Gastrocnemius medialis (tissue), 4 donors: Measurements from ENCODE around the gene MICU2. TPM values are rescaled to one million over a fixed set of nuclear protein-coding genes. Genes with fewer than 3 reads are reported as not detected.

Experiments used
- ATAC-seq, 2 donors: fragments of 150-250 bp; one replicate each; pipeline ENCODE4 v1.9.1; 2016
- DNase-seq, 2 donors: peaks; one replicate each; pipeline ENCODE4 v3.0.0-alpha.2; 2019
- H3K27ac ChIP-seq, 4 donors: fragments of 200-600 bp; sonication (generic); 1 replicate in 1 of 4; 2 replicates in 3 of 4; pipeline ENCODE4 v1.5.1; 2016 to 2018; ENCODE audit warnings: mild to moderate bottlenecking in 2 of 4, moderate library complexity in 1 of 4
- H3K27me3 ChIP-seq, 3 donors: fragments of 200-600 bp; sonication (generic) in 2 of 3; 1 replicate in 1 of 3; 2 replicates in 2 of 3; pipeline versions ENCODE4 v1.5.1 to v1.6.0; 2016 to 2019; ENCODE audit warnings: mild to moderate bottlenecking in 1 of 3, moderate library complexity in 1 of 3
- H3K36me3 ChIP-seq, 2 donors: fragments of 200-600 bp; sonication (generic) in 1 of 2; one replicate each; pipeline ENCODE4 v1.5.1; 2017 to 2018
- H3K4me1 ChIP-seq, 2 donors: fragments of 200-600 bp; sonication (generic) in 1 of 2; one replicate each; pipeline ENCODE4 v1.5.1; 2016 to 2017; ENCODE audit warnings: mild to moderate bottlenecking in 2 of 2
- H3K4me3 ChIP-seq, 4 donors: fragments of 200-600 bp; sonication (generic) in 3 of 4; 1 replicate in 1 of 4; 2 replicates in 3 of 4; pipeline ENCODE4 v1.5.1; 2016 to 2019; ENCODE audit warnings: mild to moderate bottlenecking in 2 of 4
- H3K9me3 ChIP-seq, 3 donors: fragments of 200-600 bp; sonication (generic) in 2 of 3; 1 replicate in 1 of 3; 2 replicates in 2 of 3; pipeline ENCODE4 v1.5.1; 2016 to 2019
- POLR2A ChIP-seq, 2 donors: fragments of 450-650 bp; IDR thresholded peaks; one replicate each; pipeline ENCODE4 v1.6.1; 2017; ENCODE audit warnings: antibody characterized with exemption in 2 of 2, mild to moderate bottlenecking in 2 of 2, moderate library complexity in 2 of 2
- in situ Hi-C, 4 donors: fragments of 200-750 bp; cut with MboI; loops; one replicate each; pipeline versions ENCODE4 v1.15.0 to v1.8.0; 2017; ENCODE audit warnings: low sequenced_read_pairs in 4 of 4
- intact Hi-C: fragments of 100-400 bp; cut with DNase I; formaldehyde crosslinking; loops from one replicate; pipeline ENCODE4 v1.15.1; 2023; ENCODE audit warnings: low total_unique reads
- total RNA-seq, 4 donors: library from RNA; depleted of rRNA; stranded (reverse); fragments of >200 nt; gene quantifications; one replicate each; pipeline versions ENCODE4 v1.1.0 to v1.2.3, GENCODE V29; 2016
- TF ChIP-seq, protein P1 (sequence below), 5 experiments: fragments of 450-650 bp in 3 of 5; fragments of 200-600 bp in 2 of 5; sonication (generic) in 2 of 5; IDR thresholded peaks in 4 of 5; conservative IDR thresholded peaks in 1 of 5; 1 replicate in 4 of 5; 2 replicates in 1 of 5; pipeline ENCODE4 v1.5.1; 2016 to 2019; ENCODE audit warnings: antibody characterized with exemption in 5 of 5, mild to moderate bottlenecking in 3 of 5, moderate library complexity in 3 of 5

The MICU2 gene
- total RNA-seq, 4 donors from 2014 or later, result 83.6 to 126 (median 106) TPM

DNA sequence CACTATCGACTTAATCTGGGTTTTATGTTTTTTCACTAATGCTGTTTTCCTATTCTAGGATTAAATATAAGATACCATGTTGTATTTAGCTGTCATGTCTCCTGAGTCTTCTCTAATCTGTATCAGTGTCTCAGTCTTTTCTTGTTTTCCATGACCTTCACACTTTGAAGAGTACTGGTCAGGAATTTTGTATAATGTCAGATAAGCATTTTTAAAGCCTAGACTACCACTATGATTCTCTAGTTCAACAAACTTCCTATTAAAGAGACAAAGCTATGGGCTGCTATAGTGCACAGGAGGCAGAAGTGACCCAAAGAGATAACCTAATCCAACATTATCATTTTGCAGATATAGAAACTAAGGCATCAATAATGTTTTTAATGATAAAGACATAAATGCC is 81.8 kb downstream of the MICU2 start:
- no peak for ATAC-seq
- in situ Hi-C loops, result no loop called here
- TF ChIP-seq, protein P1, sequence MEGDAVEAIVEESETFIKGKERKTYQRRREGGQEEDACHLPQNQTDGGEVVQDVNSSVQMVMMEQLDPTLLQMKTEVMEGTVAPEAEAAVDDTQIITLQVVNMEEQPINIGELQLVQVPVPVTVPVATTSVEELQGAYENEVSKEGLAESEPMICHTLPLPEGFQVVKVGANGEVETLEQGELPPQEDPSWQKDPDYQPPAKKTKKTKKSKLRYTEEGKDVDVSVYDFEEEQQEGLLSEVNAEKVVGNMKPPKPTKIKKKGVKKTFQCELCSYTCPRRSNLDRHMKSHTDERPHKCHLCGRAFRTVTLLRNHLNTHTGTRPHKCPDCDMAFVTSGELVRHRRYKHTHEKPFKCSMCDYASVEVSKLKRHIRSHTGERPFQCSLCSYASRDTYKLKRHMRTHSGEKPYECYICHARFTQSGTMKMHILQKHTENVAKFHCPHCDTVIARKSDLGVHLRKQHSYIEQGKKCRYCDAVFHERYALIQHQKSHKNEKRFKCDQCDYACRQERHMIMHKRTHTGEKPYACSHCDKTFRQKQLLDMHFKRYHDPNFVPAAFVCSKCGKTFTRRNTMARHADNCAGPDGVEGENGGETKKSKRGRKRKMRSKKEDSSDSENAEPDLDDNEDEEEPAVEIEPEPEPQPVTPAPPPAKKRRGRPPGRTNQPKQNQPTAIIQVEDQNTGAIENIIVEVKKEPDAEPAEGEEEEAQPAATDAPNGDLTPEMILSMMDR (IDR thresholded peaks at IDR 0.05 in 4 of 5, conservative IDR thresholded peaks at IDR 0.05 in 1 of 5), result no peak
- no peak for TF ChIP-seq POLR2A (IDR thresholded peaks at IDR 0.05)
- no peaks in the 10 kb centered on the region for H3K9me3 ChIP-seq
- no peaks in the 10 kb centered on the region for H3K27me3 ChIP-seq
- H3K36me3 ChIP-seq, result peaks cover 0 to 11% of the 10 kb centered on the region in 2 donors
- intact Hi-C loops, result no loop called here
- no peak overlapping the region for H3K27ac ChIP-seq
- no peak overlapping the region for H3K4me3 ChIP-seq
- no peak for DNase-seq
- H3K4me1 ChIP-seq, result no peaks in the 10 kb centered on the region

DNA sequence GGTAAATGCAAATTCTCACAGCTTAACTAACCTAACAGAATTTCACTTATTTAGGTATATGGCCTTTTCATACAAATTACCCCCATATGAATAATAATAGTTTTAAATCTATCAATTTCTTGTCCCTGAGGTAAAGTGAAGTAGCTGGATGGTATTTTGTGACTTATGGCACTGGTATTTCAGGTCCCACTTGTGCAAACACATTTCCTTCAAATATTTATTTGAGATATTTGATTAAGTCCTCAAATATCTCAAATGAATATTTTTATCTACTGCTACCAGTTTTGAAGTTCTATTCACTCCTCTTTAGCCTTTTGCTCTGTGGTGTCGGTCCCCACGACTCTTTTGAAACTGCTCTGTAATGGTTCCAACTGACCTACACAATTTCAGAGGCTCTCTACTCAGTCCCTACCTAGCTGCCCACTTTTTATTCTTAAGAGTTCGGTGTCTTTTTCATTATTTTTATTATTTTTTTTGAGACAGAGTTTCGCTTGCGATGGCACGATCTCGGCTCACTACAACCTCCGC is 85.3 kb downstream of the MICU2 start:
- Histone ChIP-seq H3K27me3 (no peaks in the 10 kb centered on the region), H3K4me3 (no peak overlapping the region), H3K9me3 (no peaks in the 10 kb centered on the region), H3K36me3 (peaks cover 0 to 16% of the 10 kb centered on the region in 2 donors), H3K4me1 (no peaks in the 10 kb centered on the region), H3K27ac (no peak overlapping the region)
- in situ Hi-C loops (no loop called here), intact Hi-C loops (no loop called here)
- DNase-seq, result no peak
- no peak for ATAC-seq
- no peak for TF ChIP-seq POLR2A (IDR thresholded peaks at IDR 0.05)
- TF ChIP-seq, protein P1 (IDR thresholded peaks at IDR 0.05 in 4 of 5, conservative IDR thresholded peaks at IDR 0.05 in 1 of 5), result no peak

DNA sequence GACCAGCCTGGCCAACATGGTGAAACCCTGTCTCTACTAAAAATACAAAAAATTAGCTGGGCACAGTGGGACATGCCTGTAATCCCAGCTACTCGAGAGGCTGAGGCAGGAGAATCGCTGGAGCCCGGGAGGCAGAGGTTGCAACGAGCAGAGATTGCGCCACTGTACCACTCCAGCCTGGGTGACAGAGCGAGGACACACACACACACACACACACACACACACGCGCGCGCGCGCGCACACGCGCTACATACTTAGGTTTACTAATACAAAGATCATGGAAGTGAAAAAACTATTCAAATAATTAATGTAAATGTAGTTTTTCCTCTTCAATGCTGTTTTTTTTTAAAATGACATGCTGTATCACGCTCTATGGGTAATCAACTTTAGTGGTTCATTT is 86.4 kb downstream of the MICU2 start:
- Histone ChIP-seq H3K9me3 (no peaks in the 10 kb centered on the region), H3K4me3 (no peak overlapping the region), H3K36me3 (peaks cover 0 to 20% of the 10 kb centered on the region in 2 donors), H3K27me3 (no peaks in the 10 kb centered on the region), H3K4me1 (no peaks in the 10 kb centered on the region), H3K27ac (no peak overlapping the region)
- in situ Hi-C loops (no loop called here), intact Hi-C loops (no loop called here)
- DNase-seq (no peak), ATAC-seq (no peak)
- TF ChIP-seq, protein P1 (IDR thresholded peaks at IDR 0.05 in 4 of 5, conservative IDR thresholded peaks at IDR 0.05 in 1 of 5), result no peak
- TF ChIP-seq POLR2A (IDR thresholded peaks at IDR 0.05), result no peak

DNA sequence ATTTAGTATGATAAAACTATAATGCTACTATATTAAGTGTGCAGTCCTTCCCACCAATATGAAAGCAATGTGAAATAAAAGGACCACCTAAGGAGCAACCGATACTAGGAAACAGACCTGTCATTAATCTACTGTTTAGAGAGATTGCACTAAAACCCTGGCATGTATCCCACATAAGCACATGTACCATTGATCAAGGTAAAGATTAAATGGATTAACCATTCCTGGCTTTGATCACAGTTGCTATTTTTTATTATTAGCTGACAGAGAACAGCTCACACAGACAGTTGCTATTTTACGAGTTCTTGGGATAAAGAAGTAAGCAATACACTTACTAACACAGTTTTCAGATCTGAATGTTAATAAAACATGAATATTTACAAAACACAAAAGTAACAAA is 87.2 kb downstream of the MICU2 start:
- Histone ChIP-seq H3K4me3 (no peak overlapping the region), H3K27ac (no peak overlapping the region), H3K36me3 (peaks cover 0 to 20% of the 10 kb centered on the region in 2 donors), H3K27me3 (no peaks in the 10 kb centered on the region), H3K9me3 (no peaks in the 10 kb centered on the region), H3K4me1 (no peaks in the 10 kb centered on the region)
- ATAC-seq (no peak), DNase-seq (no peak)
- intact Hi-C loops (no loop called here), in situ Hi-C loops (no loop called here)
- no peak for TF ChIP-seq POLR2A (IDR thresholded peaks at IDR 0.05)
- TF ChIP-seq, protein P1 (IDR thresholded peaks at IDR 0.05 in 4 of 5, conservative IDR thresholded peaks at IDR 0.05 in 1 of 5), result no peak

DNA sequence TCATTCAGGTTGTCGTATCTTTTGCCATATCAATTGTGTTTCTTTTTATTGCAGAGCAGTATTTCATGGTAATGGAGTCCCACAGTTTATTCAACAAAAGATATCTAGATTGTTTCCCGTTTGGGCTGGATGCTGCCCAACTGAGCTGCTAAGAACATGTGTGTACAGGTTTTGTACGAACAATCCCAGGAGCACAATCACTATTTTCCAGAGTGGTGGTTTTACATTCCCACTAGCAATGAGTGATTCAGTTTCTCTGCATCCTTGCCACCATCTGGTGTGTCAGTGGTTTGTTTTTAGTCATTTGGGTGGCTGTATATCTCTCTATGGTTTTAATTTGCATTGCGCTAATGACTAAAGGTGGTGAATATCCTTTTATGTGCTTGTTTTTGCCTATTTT is 92.1 kb downstream of the MICU2 start:
- no peak overlapping the region for H3K27ac ChIP-seq
- ATAC-seq (no peak), DNase-seq (no peak)
- H3K27me3 ChIP-seq, result no peaks in the 10 kb centered on the region
- H3K4me3 ChIP-seq, result no peak overlapping the region
- no peaks in the 10 kb centered on the region for H3K9me3 ChIP-seq
- peaks cover 0 to 28% of the 10 kb centered on the region in 2 donors for H3K36me3 ChIP-seq
- H3K4me1 ChIP-seq, result no peaks in the 10 kb centered on the region
- TF ChIP-seq, protein P1 (IDR thresholded peaks at IDR 0.05 in 4 of 5, conservative IDR thresholded peaks at IDR 0.05 in 1 of 5), result no peak
- no peak for TF ChIP-seq POLR2A (IDR thresholded peaks at IDR 0.05)
- intact Hi-C loops (no loop called here), in situ Hi-C loops (no loop called here)
